A549 (cell line): Measurements from ENCODE around the gene CTSH. TPM values are rescaled to one million over a fixed set of nuclear protein-coding genes. Genes with fewer than 3 reads are reported as not detected.

Experiments used
- ATAC-seq, 2 experiments: fragments of 200-7000 bp in 1 of 2; fragments of >200 bp in 1 of 2; cut with Nextera tagmentation in 1 of 2; cut with Tn5 transposase in 1 of 2; 3 replicates each; pipeline versions ENCODE4 v1.8.0 to v1.9.1; 2018 to 2020; ENCODE audit warnings: mild to moderate bottlenecking in 1 of 2, moderate library complexity in 1 of 2
- CTCF ChIA-PET: fragments of 300-600 bp; sonication (Branson Sonifier 250); formaldehyde crosslinking; extraction: SDS; loops from one replicate; lab custom pipeline; 2021; ENCODE audit warnings: antibody characterized with exemption, inconsistent platforms; lab: Yijun Ruan, JAX
- POLR2A ChIA-PET: fragments of 350-600 bp; formaldehyde crosslinking; extraction: SDS; loops from one replicate; lab custom pipeline; 2021; ENCODE audit warnings: antibody characterized with exemption, inconsistent platforms; lab: Yijun Ruan, JAX
- DNase-seq, 2 experiments: peaks; one replicate each; pipeline versions ENCODE4 v3.0.0 to v3.0.0-alpha.2; 2011 to 2016; ENCODE audit warnings: low read depth in 1 of 2, low spot score in 1 of 2
- FAIRE-seq: peaks from 2 replicates; lab custom pipeline; 2011; peaks lifted over from hg19 to GRCh38; lab: Jason Lieb, UNC
- H3K27ac ChIP-seq, 2 experiments: fragments of >200 bp; sonication (Bioruptor Twin); formaldehyde crosslinking; 3 replicates each; pipeline ENCODE4 v1.5.1; 2016 to 2017
- H3K4me1 ChIP-seq: fragments of >200 bp; sonication (Bioruptor Twin); formaldehyde crosslinking; 3 replicates; pipeline ENCODE4 v1.6.1; 2016
- H3K4me2 ChIP-seq: fragments of >200 bp; sonication (Bioruptor Twin); formaldehyde crosslinking; 3 replicates; pipeline ENCODE4 v1.6.1; 2016
- H3K4me3 ChIP-seq: fragments of >200 bp; sonication (Bioruptor Twin); formaldehyde crosslinking; 3 replicates; pipeline ENCODE4 v1.5.1; 2016
- H3K9me3 ChIP-seq: fragments of >200 bp; sonication (Bioruptor Twin); formaldehyde crosslinking; 3 replicates; pipeline ENCODE4 v1.6.1; 2016
- CBX8 ChIP-seq: fragments of 200-600 bp; sonication (generic); IDR thresholded peaks from 2 replicates; pipeline ENCODE4 v1.6.1; 2016
- CEBPB ChIP-seq, 2 experiments: fragments of >200 bp in 1 of 2; sonication (Bioruptor Twin) in 1 of 2; formaldehyde crosslinking in 1 of 2; IDR thresholded peaks; 2 replicates each; pipeline ENCODE4 v1.6.1; 2012 to 2016
- CHD2 ChIP-seq: fragments of 150-350 bp; IDR thresholded peaks from 2 replicates; pipeline ENCODE4 v1.6.1; 2014; ENCODE audit warnings: low read length; ENCODE audit not compliant: partially characterized antibody
- EHF ChIP-seq: fragments of 250-450 bp; sonication (Bioruptor Pico); IDR thresholded peaks from 2 replicates; pipeline ENCODE4 v1.5.0; 2020; ENCODE audit warnings: mild to moderate bottlenecking
- HEYL ChIP-seq: fragments of 250-450 bp; sonication (Bioruptor Pico); IDR thresholded peaks from 2 replicates; pipeline ENCODE4 v1.8.0; 2021; ENCODE audit warnings: mild to moderate bottlenecking, moderate library complexity
- HOXB5 ChIP-seq: fragments of 250-450 bp; sonication (Bioruptor Pico); IDR thresholded peaks from 2 replicates; pipeline ENCODE4 v1.5.0; 2020; ENCODE audit warnings: mild to moderate bottlenecking, moderate library complexity
- JUN ChIP-seq, 2 experiments: fragments of >200 bp; sonication (Bioruptor Twin); formaldehyde crosslinking; IDR thresholded peaks; 2 replicates in 1 of 2; 3 replicates in 1 of 2; pipeline ENCODE4 v1.6.1; 2016 to 2017
- JUNB ChIP-seq: fragments of >200 bp; sonication (Bioruptor Twin); formaldehyde crosslinking; IDR thresholded peaks from 2 replicates; pipeline ENCODE4 v1.6.1; 2016
- MYC ChIP-seq: IDR thresholded peaks from 2 replicates; pipeline ENCODE4 v1.6.1; 2012; ENCODE audit warnings: mild to moderate bottlenecking, inconsistent platforms, low read length, improper control_type of control experiment, borderline replicate concordance
- RARB ChIP-seq: fragments of 250-450 bp; sonication (Bioruptor Pico); IDR thresholded peaks from 2 replicates; pipeline ENCODE4 v1.8.0; 2021; ENCODE audit warnings: mild to moderate bottlenecking, moderate library complexity
- RFX5 ChIP-seq: fragments of 450-650 bp; IDR thresholded peaks from 2 replicates; pipeline ENCODE4 v1.7.1; 2014; ENCODE audit warnings: antibody characterized with exemption, mild to moderate bottlenecking, moderate library complexity
- SMC3 ChIP-seq: fragments of >200 bp; sonication (Bioruptor Twin); formaldehyde crosslinking; IDR thresholded peaks from 3 replicates; pipeline ENCODE4 v1.6.1; 2018; ENCODE audit warnings: inconsistent platforms
- TP53 ChIP-seq: fragments of 250-450 bp; sonication (Bioruptor Pico); IDR thresholded peaks from 2 replicates; pipeline ENCODE4 v1.5.0; 2021; ENCODE audit warnings: mild to moderate bottlenecking, moderate library complexity
- ZC3H11A ChIP-seq: fragments of 450-650 bp; IDR thresholded peaks from 2 replicates; pipeline ENCODE4 v1.6.1; 2014; ENCODE audit warnings: antibody characterized with exemption, mild to moderate bottlenecking
- ZFP36 ChIP-seq: fragments of 450-650 bp; IDR thresholded peaks from 2 replicates; pipeline ENCODE4 v1.6.1; 2014; ENCODE audit warnings: borderline replicate concordance; ENCODE audit not compliant: partially characterized antibody
- WGBS: methylation state at CpG from one replicate; pipeline ENCODE4 v1.1.6; 2017; ENCODE audit errors: missing lambda C conversion rate; 5-methylcytosine and 5-hydroxymethylcytosine counted together
- polyA plus RNA-seq, 4 experiments: library from polyadenylated mRNA; depleted of rRNA in 3 of 4; stranded (reverse); fragments of >200 nt; fragmentation: RNase III in 1 of 4; extraction: RNeasy Plus Mini Kit Qiagen cat#74134 plus additional on column Dnase treatment in 1 of 4; gene quantifications; 2 replicates in 3 of 4; 3 replicates in 1 of 4; pipeline ENCODE4 v1.2.3, GENCODE V29; 2011 to 2017
- TF ChIP-seq, protein P1 (sequence below): fragments of 150-350 bp; IDR thresholded peaks from 2 replicates; pipeline ENCODE4 v1.6.1; 2014; ENCODE audit warnings: low read depth, mild to moderate bottlenecking, low read length
- TF ChIP-seq, protein P2 (sequence below): fragments of 250-450 bp; sonication (Bioruptor Pico); IDR thresholded peaks from 2 replicates; pipeline ENCODE4 v1.5.0; 2021; ENCODE audit warnings: mild to moderate bottlenecking, moderate library complexity, borderline replicate concordance
- TF ChIP-seq, protein P3 (sequence below): fragments of >200 bp; sonication (Bioruptor Twin); formaldehyde crosslinking; IDR thresholded peaks from 3 replicates; pipeline ENCODE4 v1.5.1; 2016
- TF ChIP-seq, protein P4 (sequence below): fragments of >200 bp; sonication (Bioruptor Twin); formaldehyde crosslinking; IDR thresholded peaks from 2 replicates; pipeline ENCODE4 v1.6.1; 2016
- TF ChIP-seq, protein P5 (sequence below): fragments of 250-450 bp; sonication (Bioruptor Pico); IDR thresholded peaks from 2 replicates; pipeline ENCODE4 v1.5.0; 2020; ENCODE audit warnings: low read depth, mild to moderate bottlenecking, moderate library complexity
- TF ChIP-seq, protein P6 (sequence below): fragments of 200-600 bp; sonication (generic); IDR thresholded peaks from 2 replicates; pipeline ENCODE4 v1.6.1; 2016; ENCODE audit warnings: antibody characterized with exemption, mild to moderate bottlenecking, moderate library complexity

The CTSH gene
- polyA plus RNA-seq, 2 of the 4 experiments (the other 2 are of a cell fraction), result 25.2 to 33.3 TPM

DNA sequence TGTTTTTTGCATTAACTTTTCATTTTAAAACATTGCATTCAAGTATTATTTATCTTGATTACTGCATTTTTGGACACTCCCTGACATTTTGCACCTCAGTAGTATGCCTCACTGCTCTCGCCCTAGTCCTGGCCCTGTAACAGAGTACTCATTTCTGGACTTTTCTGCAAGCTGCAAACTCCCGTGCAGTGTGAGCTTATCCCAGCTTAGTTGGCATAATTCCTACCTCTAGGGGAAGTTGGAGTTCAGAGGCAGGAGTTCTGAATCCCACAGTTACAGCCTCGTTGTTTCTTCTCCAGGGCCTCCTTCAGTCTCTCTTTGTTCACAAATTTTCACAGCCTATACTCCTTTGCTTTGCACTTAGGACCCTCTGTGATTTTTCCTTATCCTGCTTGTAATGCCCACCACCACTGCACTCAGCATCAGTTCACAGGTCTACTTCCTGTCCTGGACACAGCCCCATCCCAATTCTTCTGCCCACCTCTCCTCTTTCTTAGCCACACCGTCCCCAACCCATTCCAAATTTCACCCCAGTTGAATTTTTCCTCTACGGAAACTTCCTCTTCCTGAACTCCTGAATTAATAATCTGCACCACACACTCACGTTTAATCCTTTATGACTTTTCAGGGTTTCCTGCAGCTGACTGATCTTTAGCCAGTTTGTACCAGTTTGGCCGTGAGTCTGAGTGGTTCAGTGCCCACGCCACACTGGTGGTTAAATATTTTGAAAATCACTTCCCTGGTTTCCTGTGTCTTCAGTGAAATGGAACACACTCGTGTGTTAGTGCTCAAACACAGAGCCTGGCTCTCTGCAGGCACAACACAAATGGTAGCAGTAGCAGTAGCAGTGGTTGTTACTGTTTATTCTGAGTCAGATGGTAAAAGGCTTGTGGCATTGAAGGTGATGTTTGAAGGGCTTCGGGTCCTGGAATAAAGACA, 6.3 kb upstream of the CTSH start:
- DNase-seq (peak; percentile 36 to 59), FAIRE-seq (no peak), ATAC-seq (peak; percentile 62 to 85)
- no peaks in the 10 kb centered on the region for H3K9me3 ChIP-seq
- 63% methylated on average over 10 of the region's 10 CpGs for WGBS
- no peak overlapping the region for H3K27ac ChIP-seq
- H3K4me1 ChIP-seq, result peaks cover 19% of the 10 kb centered on the region
- no peak overlapping the region for H3K4me3 ChIP-seq
- POLR2A ChIA-PET, result interaction anchor here (0.6 kb wide), 1 partner anchor 27 kb away, joined by 3 read pairs; no protein-coding TSS in a partner anchor
- no peak for TF ChIP-seq HOXB5 (CRISPR knock-in tag)
- TF ChIP-seq RFX5, result no peak
- TF ChIP-seq MYC, result no peak
- TF ChIP-seq, protein P1, sequence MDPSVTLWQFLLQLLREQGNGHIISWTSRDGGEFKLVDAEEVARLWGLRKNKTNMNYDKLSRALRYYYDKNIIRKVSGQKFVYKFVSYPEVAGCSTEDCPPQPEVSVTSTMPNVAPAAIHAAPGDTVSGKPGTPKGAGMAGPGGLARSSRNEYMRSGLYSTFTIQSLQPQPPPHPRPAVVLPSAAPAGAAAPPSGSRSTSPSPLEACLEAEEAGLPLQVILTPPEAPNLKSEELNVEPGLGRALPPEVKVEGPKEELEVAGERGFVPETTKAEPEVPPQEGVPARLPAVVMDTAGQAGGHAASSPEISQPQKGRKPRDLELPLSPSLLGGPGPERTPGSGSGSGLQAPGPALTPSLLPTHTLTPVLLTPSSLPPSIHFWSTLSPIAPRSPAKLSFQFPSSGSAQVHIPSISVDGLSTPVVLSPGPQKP, result no peak
- TF ChIP-seq CBX8, result no peak
- TF ChIP-seq SMC3, result no peak
- TF ChIP-seq, protein P2, sequence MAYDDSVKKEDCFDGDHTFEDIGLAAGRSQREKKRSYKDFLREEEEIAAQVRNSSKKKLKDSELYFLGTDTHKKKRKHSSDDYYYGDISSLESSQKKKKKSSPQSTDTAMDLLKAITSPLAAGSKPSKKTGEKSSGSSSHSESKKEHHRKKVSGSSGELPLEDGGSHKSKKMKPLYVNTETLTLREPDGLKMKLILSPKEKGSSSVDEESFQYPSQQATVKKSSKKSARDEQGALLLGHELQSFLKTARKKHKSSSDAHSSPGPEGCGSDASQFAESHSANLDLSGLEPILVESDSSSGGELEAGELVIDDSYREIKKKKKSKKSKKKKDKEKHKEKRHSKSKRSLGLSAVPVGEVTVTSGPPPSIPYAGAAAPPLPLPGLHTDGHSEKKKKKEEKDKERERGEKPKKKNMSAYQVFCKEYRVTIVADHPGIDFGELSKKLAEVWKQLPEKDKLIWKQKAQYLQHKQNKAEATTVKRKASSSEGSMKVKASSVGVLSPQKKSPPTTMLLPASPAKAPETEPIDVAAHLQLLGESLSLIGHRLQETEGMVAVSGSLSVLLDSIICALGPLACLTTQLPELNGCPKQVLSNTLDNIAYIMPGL (CRISPR knock-in tag), result no peak
- no peak for TF ChIP-seq JUN (IDR thresholded peaks at IDR 0.05)
- TF ChIP-seq, protein P3, sequence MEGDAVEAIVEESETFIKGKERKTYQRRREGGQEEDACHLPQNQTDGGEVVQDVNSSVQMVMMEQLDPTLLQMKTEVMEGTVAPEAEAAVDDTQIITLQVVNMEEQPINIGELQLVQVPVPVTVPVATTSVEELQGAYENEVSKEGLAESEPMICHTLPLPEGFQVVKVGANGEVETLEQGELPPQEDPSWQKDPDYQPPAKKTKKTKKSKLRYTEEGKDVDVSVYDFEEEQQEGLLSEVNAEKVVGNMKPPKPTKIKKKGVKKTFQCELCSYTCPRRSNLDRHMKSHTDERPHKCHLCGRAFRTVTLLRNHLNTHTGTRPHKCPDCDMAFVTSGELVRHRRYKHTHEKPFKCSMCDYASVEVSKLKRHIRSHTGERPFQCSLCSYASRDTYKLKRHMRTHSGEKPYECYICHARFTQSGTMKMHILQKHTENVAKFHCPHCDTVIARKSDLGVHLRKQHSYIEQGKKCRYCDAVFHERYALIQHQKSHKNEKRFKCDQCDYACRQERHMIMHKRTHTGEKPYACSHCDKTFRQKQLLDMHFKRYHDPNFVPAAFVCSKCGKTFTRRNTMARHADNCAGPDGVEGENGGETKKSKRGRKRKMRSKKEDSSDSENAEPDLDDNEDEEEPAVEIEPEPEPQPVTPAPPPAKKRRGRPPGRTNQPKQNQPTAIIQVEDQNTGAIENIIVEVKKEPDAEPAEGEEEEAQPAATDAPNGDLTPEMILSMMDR, result no peak
- no peak for TF ChIP-seq EHF (CRISPR knock-in tag)
- TF ChIP-seq, protein P4, sequence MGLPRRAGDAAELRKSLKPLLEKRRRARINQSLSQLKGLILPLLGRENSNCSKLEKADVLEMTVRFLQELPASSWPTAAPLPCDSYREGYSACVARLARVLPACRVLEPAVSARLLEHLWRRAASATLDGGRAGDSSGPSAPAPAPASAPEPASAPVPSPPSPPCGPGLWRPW, result no peak
- TF ChIP-seq TP53 (CRISPR knock-in tag), result no peak
- no peak for TF ChIP-seq ZFP36
- TF ChIP-seq, protein P5, sequence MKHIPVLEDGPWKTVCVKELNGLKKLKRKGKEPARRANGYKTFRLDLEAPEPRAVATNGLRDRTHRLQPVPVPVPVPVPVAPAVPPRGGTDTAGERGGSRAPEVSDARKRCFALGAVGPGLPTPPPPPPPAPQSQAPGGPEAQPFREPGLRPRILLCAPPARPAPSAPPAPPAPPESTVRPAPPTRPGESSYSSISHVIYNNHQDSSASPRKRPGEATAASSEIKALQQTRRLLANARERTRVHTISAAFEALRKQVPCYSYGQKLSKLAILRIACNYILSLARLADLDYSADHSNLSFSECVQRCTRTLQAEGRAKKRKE, result no peak
- TF ChIP-seq CEBPB (IDR thresholded peaks at IDR 0.05), result no peak
- no peak for TF ChIP-seq HEYL (CRISPR knock-in tag)
- peak overlapping the region; percentile 38 for H3K4me2 ChIP-seq
- CTCF ChIA-PET, result interaction anchor here (0.5 to 2.0 kb wide), 4 partner anchors 10 to 42 kb away, joined by 3 to 5 read pairs (median 4); no protein-coding TSS in a partner anchor

DNA sequence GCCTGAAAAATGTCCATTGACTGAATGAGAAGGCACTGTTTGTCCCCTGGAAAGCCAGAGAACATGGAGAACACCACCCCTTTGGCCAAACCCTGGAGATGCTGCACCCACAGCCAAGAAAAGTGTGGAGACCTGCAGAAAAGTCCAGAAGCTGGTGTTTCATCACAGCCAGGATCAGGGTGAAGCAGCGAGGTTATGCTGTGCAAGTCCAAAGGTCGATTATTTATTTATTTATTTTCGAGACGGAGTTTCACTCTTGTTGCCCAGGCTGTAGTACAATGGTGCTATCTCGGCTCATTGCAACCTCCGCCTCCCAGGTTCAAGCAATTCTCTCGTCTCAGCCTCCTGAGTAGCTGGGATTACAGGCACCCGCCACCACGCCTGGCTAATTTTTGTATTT, 5.5 kb upstream of the CTSH start:
- ChIA-PET POLR2A (interaction anchor here (0.6 kb wide), 1 partner anchor 26 kb away, joined by 3 read pairs; no protein-coding TSS in a partner anchor), CTCF (interaction anchor here (0.5 to 2.0 kb wide), 4 partner anchors 9 to 41 kb away, joined by 3 to 5 read pairs (median 4); no protein-coding TSS in a partner anchor)
- Histone ChIP-seq H3K4me3 (no peak overlapping the region), H3K9me3 (no peaks in the 10 kb centered on the region), H3K4me2 (no peak overlapping the region), H3K4me1 (peaks cover 20% of the 10 kb centered on the region), H3K27ac (no peak overlapping the region)
- 70% methylated on average over 9 of the region's 9 CpGs for WGBS
- DNase-seq, result no peak
- ATAC-seq, result no peak
- FAIRE-seq, result no peak
- TF ChIP-seq ZC3H11A (no peak), JUNB (no peak), RARB (CRISPR knock-in tag) (no peak), CHD2 (no peak)
- TF ChIP-seq, protein P3, result no peak
- TF ChIP-seq, protein P6, sequence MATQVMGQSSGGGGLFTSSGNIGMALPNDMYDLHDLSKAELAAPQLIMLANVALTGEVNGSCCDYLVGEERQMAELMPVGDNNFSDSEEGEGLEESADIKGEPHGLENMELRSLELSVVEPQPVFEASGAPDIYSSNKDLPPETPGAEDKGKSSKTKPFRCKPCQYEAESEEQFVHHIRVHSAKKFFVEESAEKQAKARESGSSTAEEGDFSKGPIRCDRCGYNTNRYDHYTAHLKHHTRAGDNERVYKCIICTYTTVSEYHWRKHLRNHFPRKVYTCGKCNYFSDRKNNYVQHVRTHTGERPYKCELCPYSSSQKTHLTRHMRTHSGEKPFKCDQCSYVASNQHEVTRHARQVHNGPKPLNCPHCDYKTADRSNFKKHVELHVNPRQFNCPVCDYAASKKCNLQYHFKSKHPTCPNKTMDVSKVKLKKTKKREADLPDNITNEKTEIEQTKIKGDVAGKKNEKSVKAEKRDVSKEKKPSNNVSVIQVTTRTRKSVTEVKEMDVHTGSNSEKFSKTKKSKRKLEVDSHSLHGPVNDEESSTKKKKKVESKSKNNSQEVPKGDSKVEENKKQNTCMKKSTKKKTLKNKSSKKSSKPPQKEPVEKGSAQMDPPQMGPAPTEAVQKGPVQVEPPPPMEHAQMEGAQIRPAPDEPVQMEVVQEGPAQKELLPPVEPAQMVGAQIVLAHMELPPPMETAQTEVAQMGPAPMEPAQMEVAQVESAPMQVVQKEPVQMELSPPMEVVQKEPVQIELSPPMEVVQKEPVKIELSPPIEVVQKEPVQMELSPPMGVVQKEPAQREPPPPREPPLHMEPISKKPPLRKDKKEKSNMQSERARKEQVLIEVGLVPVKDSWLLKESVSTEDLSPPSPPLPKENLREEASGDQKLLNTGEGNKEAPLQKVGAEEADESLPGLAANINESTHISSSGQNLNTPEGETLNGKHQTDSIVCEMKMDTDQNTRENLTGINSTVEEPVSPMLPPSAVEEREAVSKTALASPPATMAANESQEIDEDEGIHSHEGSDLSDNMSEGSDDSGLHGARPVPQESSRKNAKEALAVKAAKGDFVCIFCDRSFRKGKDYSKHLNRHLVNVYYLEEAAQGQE, result no peak
